RWPE1 (cell line): ENCODE data around the gene CFAP43.

Experiments
- CTCF ChIA-PET: fragments of 350-600 bp; sonication (Branson Sonifier 250); formaldehyde crosslinking; extraction: SDS; loops from one replicate; lab custom pipeline; 2021; lab: Yijun Ruan, JAX
- POLR2A ChIA-PET: fragments of 400-600 bp; formaldehyde crosslinking; extraction: SDS; loops from one replicate; lab custom pipeline; 2020; ENCODE audit warnings: antibody characterized with exemption; ENCODE audit not compliant: low non-redundant PET; lab: Yijun Ruan, JAX
- DNase-seq: peaks from one replicate; pipeline ENCODE4 v3.0.0; 2012; ENCODE audit warnings: low spot score
- H3K27ac ChIP-seq: fragments of 450-650 bp; 2 replicates; pipeline ENCODE4 v1.5.1; 2017
- TF ChIP-seq, protein P1 (sequence below): fragments of 450-650 bp; conservative IDR thresholded peaks from 2 replicates; pipeline ENCODE4 v1.5.1; 2017; ENCODE audit warnings: low read depth, mild to moderate bottlenecking

The CFAP43 gene

DNA sequence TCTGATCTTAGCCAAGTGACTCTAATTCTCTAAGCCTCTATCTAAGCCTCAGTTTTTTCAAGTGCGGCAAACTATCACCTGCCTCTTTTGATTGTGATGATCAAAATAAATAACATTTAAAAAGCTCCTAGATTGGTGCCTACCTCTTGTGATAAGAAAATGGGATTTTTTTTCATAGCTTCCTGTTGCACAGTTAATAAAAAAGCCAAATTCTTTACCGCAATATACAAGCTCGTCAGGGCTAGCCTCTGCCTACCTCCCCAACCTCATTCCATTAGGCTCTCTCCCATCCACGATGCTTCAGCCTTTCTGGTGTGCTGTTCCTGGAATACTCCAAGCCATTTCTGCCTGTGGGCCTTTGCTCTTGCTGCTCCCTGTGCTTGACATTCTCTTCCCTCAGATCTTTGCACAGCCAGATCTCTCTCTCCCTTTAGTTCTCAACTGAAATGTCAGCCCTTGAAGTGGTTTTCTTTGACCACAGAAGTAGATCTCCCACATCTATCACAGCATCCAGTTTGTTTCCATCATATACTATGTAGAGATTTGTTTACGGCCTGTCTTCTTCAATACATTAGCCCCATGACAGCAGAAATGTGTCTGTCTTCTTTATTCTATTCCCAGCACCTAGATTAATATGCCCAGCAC lies 61.4 kb downstream of the CFAP43 start:
- no peak overlapping the region for H3K27ac ChIP-seq
- no peak for DNase-seq
- POLR2A ChIA-PET = no interaction called here
- CTCF ChIA-PET = no interaction called here
- TF ChIP-seq, protein P1, sequence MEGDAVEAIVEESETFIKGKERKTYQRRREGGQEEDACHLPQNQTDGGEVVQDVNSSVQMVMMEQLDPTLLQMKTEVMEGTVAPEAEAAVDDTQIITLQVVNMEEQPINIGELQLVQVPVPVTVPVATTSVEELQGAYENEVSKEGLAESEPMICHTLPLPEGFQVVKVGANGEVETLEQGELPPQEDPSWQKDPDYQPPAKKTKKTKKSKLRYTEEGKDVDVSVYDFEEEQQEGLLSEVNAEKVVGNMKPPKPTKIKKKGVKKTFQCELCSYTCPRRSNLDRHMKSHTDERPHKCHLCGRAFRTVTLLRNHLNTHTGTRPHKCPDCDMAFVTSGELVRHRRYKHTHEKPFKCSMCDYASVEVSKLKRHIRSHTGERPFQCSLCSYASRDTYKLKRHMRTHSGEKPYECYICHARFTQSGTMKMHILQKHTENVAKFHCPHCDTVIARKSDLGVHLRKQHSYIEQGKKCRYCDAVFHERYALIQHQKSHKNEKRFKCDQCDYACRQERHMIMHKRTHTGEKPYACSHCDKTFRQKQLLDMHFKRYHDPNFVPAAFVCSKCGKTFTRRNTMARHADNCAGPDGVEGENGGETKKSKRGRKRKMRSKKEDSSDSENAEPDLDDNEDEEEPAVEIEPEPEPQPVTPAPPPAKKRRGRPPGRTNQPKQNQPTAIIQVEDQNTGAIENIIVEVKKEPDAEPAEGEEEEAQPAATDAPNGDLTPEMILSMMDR = no peak

DNA sequence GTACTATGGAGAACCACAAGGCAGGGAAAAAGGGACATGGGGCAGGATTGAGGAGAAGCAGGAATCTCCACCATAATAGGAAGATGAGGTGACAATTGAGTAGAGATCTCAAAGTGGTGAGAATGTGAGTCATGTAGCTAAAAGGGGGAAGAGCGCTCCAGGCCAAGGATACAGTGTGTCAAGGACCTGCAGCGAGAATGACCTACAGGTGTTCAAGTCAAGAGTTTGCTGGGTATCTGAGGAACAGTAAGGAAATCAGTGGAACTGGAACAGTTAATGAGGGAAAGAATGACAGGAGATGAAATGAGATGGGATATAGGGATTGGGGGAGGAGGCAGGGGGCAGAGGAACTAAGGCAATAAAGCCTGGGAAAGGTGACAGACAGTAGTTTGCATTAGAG lies 76.6 kb downstream of the CFAP43 start:
- TF ChIP-seq, protein P1 = no peak
- ChIA-PET POLR2A (no interaction called here), CTCF (no interaction called here)
- H3K27ac ChIP-seq = no peak overlapping the region
- DNase-seq = no peak

DNA sequence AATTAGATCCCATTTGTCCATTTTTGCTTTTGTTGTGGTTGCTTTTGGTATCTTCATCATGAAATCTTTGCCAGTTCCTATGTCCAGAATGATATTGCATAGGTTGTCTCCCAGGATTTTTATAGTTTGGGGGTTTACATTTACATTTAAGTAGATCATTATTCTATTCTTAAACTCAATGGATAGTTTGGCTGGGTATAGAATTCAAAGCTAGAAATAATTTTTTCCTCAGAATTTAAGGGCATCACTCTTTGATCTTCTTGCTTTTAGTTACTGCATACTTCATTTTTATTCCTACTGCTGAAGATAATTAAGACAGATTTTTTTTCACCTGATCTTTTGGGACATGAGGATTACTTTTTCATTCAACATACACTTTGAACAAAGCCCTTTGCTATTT lies 80.4 kb downstream of the CFAP43 start:
- ChIA-PET CTCF (no interaction called here), POLR2A (no interaction called here)
- TF ChIP-seq, protein P1 = no peak
- no peak overlapping the region for H3K27ac ChIP-seq
- DNase-seq = no peak

DNA sequence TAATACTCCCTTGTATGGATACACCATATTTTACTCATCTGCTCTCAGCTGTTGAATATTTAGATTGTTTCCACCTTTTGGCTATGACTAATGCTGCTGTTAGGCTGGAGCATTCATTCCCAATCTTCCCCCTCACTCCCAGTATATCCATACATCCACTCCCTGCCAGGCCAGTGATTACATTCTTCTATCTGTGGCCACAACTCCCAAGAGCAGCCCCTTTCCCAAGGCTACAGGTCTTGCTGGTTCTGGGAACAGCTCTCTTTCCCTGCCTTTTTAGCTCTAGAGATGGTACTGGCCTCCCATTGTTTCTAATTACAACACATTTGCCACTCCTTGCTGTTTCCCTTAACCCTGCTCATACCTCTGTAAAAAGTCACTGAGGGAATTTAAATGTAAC lies 82.0 kb downstream of the CFAP43 start:
- POLR2A ChIA-PET = no interaction called here
- CTCF ChIA-PET = no interaction called here
- H3K27ac ChIP-seq = no peak overlapping the region
- TF ChIP-seq, protein P1 = no peak
- no peak for DNase-seq

DNA sequence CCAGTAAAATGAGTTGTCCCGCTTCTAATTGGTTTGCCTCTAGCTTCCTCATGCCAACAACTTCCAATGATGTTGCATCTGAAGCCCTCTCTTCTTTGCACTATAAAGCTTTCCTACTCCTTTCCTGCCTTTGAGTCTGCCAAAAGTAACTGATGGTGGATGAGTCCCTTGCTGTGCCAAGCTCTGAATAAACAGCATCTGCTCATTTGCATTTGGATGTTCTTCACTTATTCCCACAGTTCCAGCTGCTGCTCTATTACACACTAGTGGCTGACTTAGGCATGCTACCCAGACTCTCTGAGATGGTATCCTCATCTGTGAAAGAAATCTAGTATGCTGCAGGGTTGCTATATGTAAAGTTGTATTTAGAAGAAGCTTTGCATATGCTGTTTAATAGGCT lies 85.3 kb downstream of the CFAP43 start:
- ChIA-PET POLR2A (no interaction called here), CTCF (interaction anchor here (0.6 to 1.1 kb wide), 3 partner anchors 19 to 26 kb away, joined by 3 to 4 read pairs (median 3); no protein-coding TSS in a partner anchor)
- H3K27ac ChIP-seq = no peak overlapping the region
- TF ChIP-seq, protein P1 = no peak
- DNase-seq = no peak

DNA sequence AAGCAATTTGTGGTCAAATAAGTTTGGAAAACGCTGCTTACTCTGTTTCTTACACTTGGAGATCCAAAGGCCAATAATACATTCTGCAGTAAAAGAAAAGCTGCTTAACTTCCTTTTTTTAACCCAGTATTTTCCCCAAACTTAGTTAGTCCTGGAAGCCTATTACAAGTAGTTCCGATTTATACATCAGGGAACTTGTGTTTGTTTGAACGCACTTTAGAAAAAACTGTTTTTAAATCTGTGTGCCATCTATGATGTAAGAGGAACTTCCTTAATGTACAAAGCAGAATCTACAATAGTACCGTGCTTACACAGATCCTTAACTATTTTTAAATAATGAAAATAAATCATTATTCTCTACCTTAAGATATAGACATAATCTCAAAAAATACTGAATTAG lies 87.2 kb downstream of the CFAP43 start:
- TF ChIP-seq, protein P1 = no peak
- ChIA-PET CTCF (interaction anchor here (0.6 kb wide), 1 partner anchor 22 kb away, joined by 3 read pairs; no protein-coding TSS in a partner anchor), POLR2A (no interaction called here)
- no peak for DNase-seq
- no peak overlapping the region for H3K27ac ChIP-seq
